Peyer's patch (tissue), 4 donors: ENCODE results near the gene VRK3. TPM values are rescaled to one million over a fixed set of nuclear protein-coding genes. Genes with fewer than 3 reads are reported as not detected.

Source experiments
- DNase-seq, 3 donors: peaks; one replicate each; pipeline ENCODE4 v3.0.0-alpha.2; 2017 to 2019
- H3K27ac ChIP-seq, 4 donors: fragments of 200-600 bp; sonication (generic); one replicate each; pipeline ENCODE4 v1.5.1; 2016 to 2019
- H3K27me3 ChIP-seq, 2 donors: fragments of 200-600 bp; sonication (generic); one replicate each; pipeline ENCODE4 v1.5.1; 2019
- H3K36me3 ChIP-seq, 3 donors: fragments of 200-600 bp; sonication (generic); one replicate each; pipeline ENCODE4 v1.5.1; 2016 to 2019
- H3K4me1 ChIP-seq, 4 donors: fragments of 200-600 bp; sonication (generic); one replicate each; pipeline ENCODE4 v1.5.1; 2016 to 2019
- H3K4me3 ChIP-seq, 4 donors: fragments of 200-600 bp; sonication (generic); 1 replicate in 3 of 4; 2 replicates in 1 of 4; pipeline ENCODE4 v1.5.1; 2016 to 2019; ENCODE audit warnings: mild to moderate bottlenecking in 1 of 4
- H3K9me3 ChIP-seq, 4 donors: fragments of 200-600 bp; sonication (generic); one replicate each; pipeline ENCODE4 v1.5.1; 2016 to 2019; ENCODE audit warnings: mild to moderate bottlenecking in 1 of 4
- CTCF ChIP-seq, 6 experiments: fragments of 450-650 bp in 4 of 6; fragments of 200-600 bp in 2 of 6; sonication (generic) in 1 of 6; IDR thresholded peaks; one replicate each; pipeline ENCODE4 v1.5.1; 2017 to 2019; ENCODE audit warnings: antibody characterized with exemption in 6 of 6, mild to moderate bottlenecking in 3 of 6, moderate library complexity in 1 of 6
- POLR2A ChIP-seq, 2 donors: fragments of 450-650 bp; IDR thresholded peaks; one replicate each; pipeline ENCODE4 v1.5.1; 2017; ENCODE audit warnings: antibody characterized with exemption in 2 of 2, mild to moderate bottlenecking in 2 of 2, moderate library complexity in 2 of 2
- total RNA-seq, 4 donors: library from RNA; depleted of rRNA; stranded (reverse); fragments of >200 nt; gene quantifications; one replicate each; pipeline ENCODE4 v1.1.0, GENCODE V29; 2016

The VRK3 gene
- total RNA-seq, 4 donors from 2014 or later: 76.7 to 98.1 (median 83.9) TPM

GRCh38 chr19:50040967-50041366 is 15.8 kb upstream of the VRK3 start:
- no peaks in the 10 kb centered on the region for H3K27me3 ChIP-seq
- peaks cover 0 to 92% (median 13%) of the 10 kb centered on the region in 3 donors for H3K36me3 ChIP-seq
- no peak overlapping the region for H3K27ac ChIP-seq
- DNase-seq: no peak
- TF ChIP-seq CTCF (IDR thresholded peaks at IDR 0.05): no peak
- no peak for TF ChIP-seq POLR2A (IDR thresholded peaks at IDR 0.05)
- H3K4me1 ChIP-seq: no peaks in the 10 kb centered on the region
- H3K4me3 ChIP-seq: no peak overlapping the region
- H3K9me3 ChIP-seq: peaks cover 0 to 24% (median 7%) of the 10 kb centered on the region in 4 donors

GRCh38 chr19:50039968-50040367 is 14.8 kb upstream of the VRK3 start:
- H3K27me3 ChIP-seq: no peaks in the 10 kb centered on the region
- DNase-seq: peak in 1 of 3 donors; percentile 61
- H3K9me3 ChIP-seq: peaks cover 0 to 14% (median 4%) of the 10 kb centered on the region in 4 donors
- no peak overlapping the region for H3K4me3 ChIP-seq
- H3K36me3 ChIP-seq: peaks cover 0 to 91% (median 7%) of the 10 kb centered on the region in 3 donors
- H3K4me1 ChIP-seq: no peaks in the 10 kb centered on the region
- H3K27ac ChIP-seq: peak overlapping the region in 1 of 4 donors; percentile 18
- no peak for TF ChIP-seq POLR2A (IDR thresholded peaks at IDR 0.05)
- no peak for TF ChIP-seq CTCF (IDR thresholded peaks at IDR 0.05)

- no peaks in the 10 kb centered on the region for H3K4me1 ChIP-seq
- TF ChIP-seq POLR2A (IDR thresholded peaks at IDR 0.05) (no peak), CTCF (IDR thresholded peaks at IDR 0.05) (no peak)
- H3K9me3 ChIP-seq: no peaks in the 10 kb centered on the region
- peaks cover 0 to 80% (median 0%) of the 10 kb centered on the region in 3 donors for H3K36me3 ChIP-seq
- H3K27me3 ChIP-seq: no peaks in the 10 kb centered on the region
- H3K4me3 ChIP-seq: no peak overlapping the region
- H3K27ac ChIP-seq: no peak overlapping the region
- DNase-seq: no peak
These were observed 11.7 kb upstream of the VRK3 start for GRCh38 chr19:50036908-50037307.

- Histone ChIP-seq H3K27ac (no peak overlapping the region), H3K36me3 (peaks cover 0 to 35% (median 0%) of the 10 kb centered on the region in 3 donors), H3K27me3 (no peaks in the 10 kb centered on the region), H3K4me1 (peaks cover 0 to 12% (median 3%) of the 10 kb centered on the region in 4 donors), H3K9me3 (no peaks in the 10 kb centered on the region), H3K4me3 (no peak overlapping the region)
- no peak for DNase-seq
- TF ChIP-seq POLR2A (IDR thresholded peaks at IDR 0.05) (no peak), CTCF (IDR thresholded peaks at IDR 0.05) (no peak)
These were observed 5.8 kb upstream of the VRK3 start for GRCh38 chr19:50030937-50031336.

- Histone ChIP-seq H3K36me3 (peaks cover 0 to 29% (median 0%) of the 10 kb centered on the region in 3 donors), H3K9me3 (no peaks in the 10 kb centered on the region), H3K4me3 (no peak overlapping the region), H3K27me3 (no peaks in the 10 kb centered on the region), H3K27ac (no peak overlapping the region), H3K4me1 (peaks cover 0 to 12% (median 3%) of the 10 kb centered on the region in 4 donors)
- no peak for DNase-seq
- TF ChIP-seq CTCF (IDR thresholded peaks at IDR 0.05) (no peak), POLR2A (IDR thresholded peaks at IDR 0.05) (no peak)
These were observed 5.1 kb upstream of the VRK3 start for GRCh38 chr19:50030225-50030624.

- peak overlapping the region in 3 of 4 donors; percentile 66 to 91 (median 81) for H3K4me3 ChIP-seq
- TF ChIP-seq POLR2A (IDR thresholded peaks at IDR 0.05) (no peak), CTCF (IDR thresholded peaks at IDR 0.05) (no peak)
- H3K27me3 ChIP-seq: no peaks in the 10 kb centered on the region
- H3K4me1 ChIP-seq: peaks cover 0 to 29% (median 12%) of the 10 kb centered on the region in 4 donors
- H3K27ac ChIP-seq: no peak overlapping the region
- H3K36me3 ChIP-seq: peaks cover 0 to 5% (median 0%) of the 10 kb centered on the region in 3 donors
- H3K9me3 ChIP-seq: no peaks in the 10 kb centered on the region
- no peak for DNase-seq
These were observed 1.4 kb upstream of the VRK3 start for GRCh38 chr19:50026550-50026906.
